Measurements from ENCODE around the gene LMCD1. TPM values are rescaled to one million over a fixed set of nuclear protein-coding genes. Genes with fewer than 3 reads are reported as not detected.
A peak's percentile ranks its signal among the peaks of the same experiment; 100 is the strongest.

Gene LMCD1, protein sequence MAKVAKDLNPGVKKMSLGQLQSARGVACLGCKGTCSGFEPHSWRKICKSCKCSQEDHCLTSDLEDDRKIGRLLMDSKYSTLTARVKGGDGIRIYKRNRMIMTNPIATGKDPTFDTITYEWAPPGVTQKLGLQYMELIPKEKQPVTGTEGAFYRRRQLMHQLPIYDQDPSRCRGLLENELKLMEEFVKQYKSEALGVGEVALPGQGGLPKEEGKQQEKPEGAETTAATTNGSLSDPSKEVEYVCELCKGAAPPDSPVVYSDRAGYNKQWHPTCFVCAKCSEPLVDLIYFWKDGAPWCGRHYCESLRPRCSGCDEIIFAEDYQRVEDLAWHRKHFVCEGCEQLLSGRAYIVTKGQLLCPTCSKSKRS
- 1 to 10 TPM; 3.1 to 4.9 TPM for total RNA-seq

DNA sequence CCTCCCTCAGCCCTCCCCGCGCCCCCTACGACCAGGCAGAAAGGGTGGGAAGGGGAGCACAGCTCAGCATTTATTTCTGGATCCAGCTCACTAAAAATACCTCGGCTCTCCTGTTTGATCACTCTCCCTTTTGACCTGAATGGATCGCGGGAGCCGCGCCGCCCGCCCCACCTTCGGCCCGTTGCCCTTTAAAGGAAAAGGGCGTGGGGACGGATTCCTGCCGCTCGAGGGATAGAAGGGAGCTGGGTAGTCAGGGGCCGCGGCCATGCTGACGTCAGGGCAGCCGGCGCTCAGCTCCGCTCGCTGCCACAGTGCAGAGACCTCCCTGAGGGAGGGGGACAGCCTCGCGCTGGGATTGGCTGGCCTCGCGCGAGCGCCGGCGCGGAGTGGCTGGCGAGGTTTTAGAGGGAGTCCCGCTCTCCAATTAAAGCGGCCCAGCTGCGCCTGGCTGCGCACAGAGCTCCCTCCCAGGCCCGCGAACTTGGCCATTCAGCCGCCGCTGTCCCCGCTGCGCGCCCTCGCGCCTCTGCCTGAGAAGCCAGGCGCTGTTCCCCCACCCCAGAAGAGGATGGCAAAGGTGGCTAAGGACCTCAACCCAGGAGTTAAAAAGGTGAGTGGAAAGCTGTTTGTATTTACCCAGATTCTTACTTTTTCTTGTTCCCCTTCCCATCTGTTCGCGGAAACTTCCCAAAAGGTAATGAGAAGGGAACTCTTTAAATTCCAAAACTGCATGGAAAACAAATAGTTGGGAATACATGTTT is at the start of gene LMCD1:
LMCD1 (plus strand) TSS at position 453 of the 761 bp plus-strand sequence; CDS start at position 569, 116 bp downstream.
- intact Hi-C loops (cut with DNase I, micrococcal nuclease) = no loop called here
- H3K4me3 Mint-ChIP-seq = peak within 1 kb of the TSS; percentile 69
- no peaks in the 10 kb centered on the region for H3K9me3 Mint-ChIP-seq (ENCODE audit: low read depth)
- H3K4me1 Mint-ChIP-seq = peaks cover 27% of the 10 kb centered on the region
- H3K27ac Mint-ChIP-seq = peak within 1 kb of the TSS; percentile 70
- ATAC-seq (peak; percentile 99), DNase-seq (peak; percentile 90)
- ChIA-PET POLR2A (no interaction called here), CTCF (interaction anchor here (0.6 kb wide), 2 partner anchors 265 to 354 kb away, joined by 3 read pairs; no protein-coding TSS in a partner anchor)
- peaks cover 10% of the 10 kb centered on the region for H3K27me3 Mint-ChIP-seq
- H3K36me3 Mint-ChIP-seq (ENCODE audit: low read depth) = no peaks in the 10 kb centered on the region

- intact Hi-C loops (cut with DNase I, micrococcal nuclease) = no loop called here
- peaks cover 2% of the 10 kb centered on the region for H3K9me3 Mint-ChIP-seq (ENCODE audit: low read depth)
- peaks cover 11% of the 10 kb centered on the region for H3K27me3 Mint-ChIP-seq
- CTCF ChIA-PET = interaction anchor here (0.6 kb wide), 1 partner anchor 18 kb away, joined by 3 read pairs; no protein-coding TSS in a partner anchor
- no peak for DNase-seq
- no peak for ATAC-seq
- no peaks in the 10 kb centered on the region for H3K36me3 Mint-ChIP-seq (ENCODE audit: low read depth)
- POLR2A ChIA-PET = no interaction called here
- no peak overlapping the region for H3K4me3 Mint-ChIP-seq
- no peak overlapping the region for H3K27ac Mint-ChIP-seq
- no peaks in the 10 kb centered on the region for H3K4me1 Mint-ChIP-seq
Observed at GRCh38 chr3:8452112-8452511, 49.5 kb upstream of the LMCD1 start.

DNA sequence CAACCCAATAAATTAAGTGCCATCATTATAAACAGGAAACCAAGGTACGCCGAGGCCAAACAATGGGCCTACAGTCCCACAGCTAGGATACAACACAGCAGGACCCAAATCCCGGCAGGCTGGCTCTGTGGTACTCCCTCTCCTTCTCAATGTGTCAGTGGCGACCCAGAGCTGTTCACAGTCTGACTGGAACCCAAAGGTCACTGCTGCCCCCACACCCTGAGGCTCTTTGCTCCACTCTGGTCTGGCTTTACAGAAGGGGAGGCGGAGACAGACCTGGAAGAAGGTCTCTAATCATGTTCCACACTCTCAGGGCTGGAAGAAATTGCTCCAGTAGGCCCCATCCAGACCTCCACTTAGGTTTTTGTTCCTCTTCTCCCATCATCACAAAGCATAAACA is 48.5 kb upstream of the LMCD1 start:
- no peaks in the 10 kb centered on the region for H3K36me3 Mint-ChIP-seq (ENCODE audit: low read depth)
- H3K4me1 Mint-ChIP-seq = no peaks in the 10 kb centered on the region
- ATAC-seq (no peak), DNase-seq (no peak)
- no peak overlapping the region for H3K4me3 Mint-ChIP-seq
- peaks cover 2% of the 10 kb centered on the region for H3K9me3 Mint-ChIP-seq (ENCODE audit: low read depth)
- ChIA-PET CTCF (no interaction called here), POLR2A (no interaction called here)
- H3K27ac Mint-ChIP-seq = no peak overlapping the region
- H3K27me3 Mint-ChIP-seq = peaks cover 5% of the 10 kb centered on the region
- intact Hi-C loops (cut with DNase I, micrococcal nuclease) = no loop called here

- Mint-ChIP-seq H3K27me3 (peaks cover 4% of the 10 kb centered on the region), H3K4me3 (no peak overlapping the region), H3K36me3 (ENCODE audit: low read depth) (no peaks in the 10 kb centered on the region), H3K27ac (no peak overlapping the region), H3K9me3 (ENCODE audit: low read depth) (no peaks in the 10 kb centered on the region), H3K4me1 (no peaks in the 10 kb centered on the region)
- intact Hi-C loops (cut with DNase I, micrococcal nuclease) = no loop called here
- POLR2A ChIA-PET = interaction anchor here (0.6 kb wide), 1 partner anchor 1226 kb away, joined by 4 read pairs; no protein-coding TSS in a partner anchor
- CTCF ChIA-PET = no interaction called here
- DNase-seq = no peak
- no peak for ATAC-seq
Observed at GRCh38 chr3:8455526-8456411, 45.9 kb upstream of the LMCD1 start.

GRCh38 chr3:8456412-8456811 is 45.2 kb upstream of the LMCD1 start:
- Mint-ChIP-seq H3K4me3 (no peak overlapping the region), H3K36me3 (ENCODE audit: low read depth) (no peaks in the 10 kb centered on the region), H3K27ac (no peak overlapping the region), H3K9me3 (ENCODE audit: low read depth) (no peaks in the 10 kb centered on the region), H3K27me3 (peaks cover 6% of the 10 kb centered on the region), H3K4me1 (no peaks in the 10 kb centered on the region)
- DNase-seq = no peak
- CTCF ChIA-PET = no interaction called here
- POLR2A ChIA-PET = interaction anchor here (0.6 kb wide), 1 partner anchor 1227 kb away, joined by 4 read pairs; no protein-coding TSS in a partner anchor
- ATAC-seq = no peak
- intact Hi-C loops (cut with DNase I, micrococcal nuclease) = no loop called here

DNA sequence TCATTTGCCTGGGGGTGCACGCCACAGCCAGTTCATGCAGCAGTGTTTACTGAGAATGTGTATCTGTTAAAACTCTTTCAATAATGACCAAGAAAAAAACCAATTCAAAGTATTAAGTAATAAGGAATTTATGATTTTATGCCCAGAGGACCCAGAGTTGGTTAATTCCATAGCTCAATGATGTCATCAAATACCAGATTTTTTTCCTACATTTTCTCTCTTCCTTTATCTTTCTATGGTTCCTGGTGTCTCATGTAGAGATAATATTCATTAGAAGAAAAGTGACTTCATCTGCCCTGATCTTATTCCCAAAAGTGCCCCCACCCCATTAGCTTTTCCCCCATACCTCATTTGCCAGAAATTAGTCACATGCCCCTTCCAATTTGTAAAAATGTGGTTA is 44.6 kb upstream of the LMCD1 start:
- Mint-ChIP-seq H3K9me3 (ENCODE audit: low read depth) (no peaks in the 10 kb centered on the region), H3K36me3 (ENCODE audit: low read depth) (no peaks in the 10 kb centered on the region), H3K4me1 (no peaks in the 10 kb centered on the region), H3K27ac (no peak overlapping the region), H3K4me3 (no peak overlapping the region), H3K27me3 (peaks cover 6% of the 10 kb centered on the region)
- no peak for DNase-seq
- POLR2A ChIA-PET = no interaction called here
- ATAC-seq = no peak
- intact Hi-C loops (cut with DNase I, micrococcal nuclease) = no loop called here
- CTCF ChIA-PET = interaction anchor here (1.2 kb wide), 1 partner anchor 27 kb away, joined by 3 read pairs; no protein-coding TSS in a partner anchor

DNA sequence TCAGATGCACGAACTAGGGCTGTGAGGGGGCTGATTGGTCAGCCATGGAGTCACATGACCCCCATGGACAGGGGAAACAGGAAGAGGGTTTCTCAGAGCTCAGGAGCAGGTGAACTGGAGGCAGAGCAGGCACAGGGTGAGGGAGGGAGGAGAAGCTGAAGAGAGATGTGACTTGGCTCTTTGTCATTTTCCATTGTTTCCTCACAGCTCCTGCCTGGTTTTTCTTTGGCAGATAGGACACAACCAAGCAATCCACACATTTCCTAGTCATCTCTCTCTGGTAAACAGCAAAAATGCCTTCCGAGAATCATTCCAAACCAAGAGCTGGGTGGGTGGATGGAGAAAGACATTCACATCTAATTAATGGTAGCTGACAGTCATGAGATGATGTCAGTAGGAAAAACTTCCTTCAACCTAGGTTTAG is 43.4 kb upstream of the LMCD1 start:
- Mint-ChIP-seq H3K4me1 (no peaks in the 10 kb centered on the region), H3K4me3 (no peak overlapping the region), H3K36me3 (ENCODE audit: low read depth) (no peaks in the 10 kb centered on the region), H3K27ac (no peak overlapping the region), H3K27me3 (peaks cover 9% of the 10 kb centered on the region), H3K9me3 (ENCODE audit: low read depth) (peaks cover 2% of the 10 kb centered on the region)
- CTCF ChIA-PET = no interaction called here
- no peak for DNase-seq
- POLR2A ChIA-PET = no interaction called here
- intact Hi-C loops (cut with DNase I, micrococcal nuclease) = no loop called here
- no peak for ATAC-seq

DNA sequence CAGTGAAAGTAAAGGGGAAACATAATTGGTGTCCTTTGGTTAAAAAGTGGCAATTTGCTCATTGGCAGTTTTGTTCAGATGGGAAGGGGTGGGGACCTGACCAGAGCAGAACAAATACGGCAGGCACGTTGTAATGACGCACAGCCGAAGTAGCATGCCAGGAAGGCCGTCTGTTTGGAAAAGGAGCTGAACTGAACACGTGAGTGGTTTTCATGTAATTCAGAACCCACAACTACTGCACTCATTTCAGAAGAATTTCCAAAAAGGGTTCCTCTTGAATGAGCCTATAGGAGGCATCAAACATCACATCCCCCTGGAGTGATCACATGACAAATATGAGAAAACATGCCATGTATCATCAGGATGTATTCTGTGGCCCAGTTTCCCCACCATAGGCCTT is 42.9 kb upstream of the LMCD1 start:
- CTCF ChIA-PET = no interaction called here
- no peak for ATAC-seq
- H3K27me3 Mint-ChIP-seq = peaks cover 10% of the 10 kb centered on the region
- H3K27ac Mint-ChIP-seq = no peak overlapping the region
- intact Hi-C loops (cut with DNase I, micrococcal nuclease) = no loop called here
- no peak for DNase-seq
- H3K36me3 Mint-ChIP-seq (ENCODE audit: low read depth) = no peaks in the 10 kb centered on the region
- POLR2A ChIA-PET = no interaction called here
- no peak overlapping the region for H3K4me3 Mint-ChIP-seq
- peaks cover 2% of the 10 kb centered on the region for H3K9me3 Mint-ChIP-seq (ENCODE audit: low read depth)
- no peaks in the 10 kb centered on the region for H3K4me1 Mint-ChIP-seq

DNA sequence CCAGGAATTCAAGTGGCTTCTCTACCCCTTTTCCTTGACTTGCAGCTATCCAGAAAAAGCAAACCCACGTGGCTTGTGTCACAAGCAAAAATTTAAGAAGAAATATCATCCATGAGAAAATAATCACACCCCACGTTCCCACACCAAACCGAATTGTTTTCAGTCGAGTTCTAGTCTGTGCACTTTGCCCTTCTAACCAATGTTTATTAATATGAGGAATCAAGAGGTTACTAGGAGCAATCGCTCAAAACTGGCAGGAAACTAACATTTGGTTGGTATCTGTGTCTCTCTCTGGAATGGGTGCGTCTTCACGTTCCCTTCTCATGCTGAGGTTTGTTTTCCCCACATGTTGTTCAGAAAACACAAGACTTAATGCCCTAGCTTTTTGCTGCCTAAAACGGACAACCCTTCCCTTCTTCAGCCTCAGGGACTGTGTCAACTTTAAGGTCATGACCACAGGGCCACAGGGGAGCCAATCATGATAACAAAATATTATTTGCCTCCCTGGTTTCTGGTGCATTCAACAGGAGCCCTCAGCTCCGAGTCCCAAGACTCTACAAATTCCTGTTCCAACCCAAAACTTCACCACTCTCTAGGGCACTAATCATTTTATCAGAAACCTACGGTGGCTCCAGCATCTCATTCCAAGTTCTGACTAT is 41.4 kb upstream of the LMCD1 start:
- H3K36me3 Mint-ChIP-seq (ENCODE audit: low read depth) = no peaks in the 10 kb centered on the region
- H3K27ac Mint-ChIP-seq = no peak overlapping the region
- CTCF ChIA-PET = no interaction called here
- ATAC-seq (no peak), DNase-seq (no peak)
- peaks cover 9% of the 10 kb centered on the region for H3K27me3 Mint-ChIP-seq
- H3K4me1 Mint-ChIP-seq = no peaks in the 10 kb centered on the region
- H3K4me3 Mint-ChIP-seq = no peak overlapping the region
- POLR2A ChIA-PET = no interaction called here
- intact Hi-C loops (cut with DNase I, micrococcal nuclease) = no loop called here
- H3K9me3 Mint-ChIP-seq (ENCODE audit: low read depth) = peaks cover 2% of the 10 kb centered on the region

DNA sequence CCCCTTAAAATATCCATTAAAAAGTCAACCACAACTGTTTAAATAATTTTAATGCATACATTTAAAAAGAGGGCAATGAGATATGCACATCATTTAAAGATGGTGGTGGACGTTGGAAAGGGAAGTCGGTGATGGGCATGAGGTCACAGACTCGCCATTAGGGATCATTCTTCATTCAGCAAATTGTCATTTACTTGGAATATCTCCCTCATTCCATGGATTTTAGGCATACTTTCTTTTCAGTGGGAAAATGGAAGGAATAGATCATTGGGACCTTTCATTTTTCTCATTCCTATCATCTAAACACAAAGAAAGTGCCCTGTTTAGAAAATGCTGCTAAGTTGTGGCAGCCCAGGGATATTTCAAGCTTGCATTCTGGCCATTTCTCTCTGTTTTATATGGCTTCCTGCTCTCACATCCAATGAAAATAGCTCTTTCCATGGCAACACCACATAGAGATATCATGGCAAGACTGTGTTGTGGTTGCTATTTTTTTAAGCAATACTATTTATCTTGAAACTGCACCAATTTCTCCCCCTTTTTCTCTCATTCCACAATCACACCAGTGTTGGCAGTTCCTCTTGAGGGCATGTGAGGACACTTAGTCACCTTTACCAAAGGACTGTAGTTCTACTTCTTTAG is 40.7 kb upstream of the LMCD1 start:
- H3K36me3 Mint-ChIP-seq (ENCODE audit: low read depth) = no peaks in the 10 kb centered on the region
- no peak overlapping the region for H3K27ac Mint-ChIP-seq
- peaks cover 2% of the 10 kb centered on the region for H3K9me3 Mint-ChIP-seq (ENCODE audit: low read depth)
- intact Hi-C loops (cut with DNase I, micrococcal nuclease) = no loop called here
- POLR2A ChIA-PET = no interaction called here
- no peak for ATAC-seq
- H3K4me3 Mint-ChIP-seq = no peak overlapping the region
- peaks cover 9% of the 10 kb centered on the region for H3K27me3 Mint-ChIP-seq
- CTCF ChIA-PET = no interaction called here
- DNase-seq = no peak
- H3K4me1 Mint-ChIP-seq = no peaks in the 10 kb centered on the region

DNA sequence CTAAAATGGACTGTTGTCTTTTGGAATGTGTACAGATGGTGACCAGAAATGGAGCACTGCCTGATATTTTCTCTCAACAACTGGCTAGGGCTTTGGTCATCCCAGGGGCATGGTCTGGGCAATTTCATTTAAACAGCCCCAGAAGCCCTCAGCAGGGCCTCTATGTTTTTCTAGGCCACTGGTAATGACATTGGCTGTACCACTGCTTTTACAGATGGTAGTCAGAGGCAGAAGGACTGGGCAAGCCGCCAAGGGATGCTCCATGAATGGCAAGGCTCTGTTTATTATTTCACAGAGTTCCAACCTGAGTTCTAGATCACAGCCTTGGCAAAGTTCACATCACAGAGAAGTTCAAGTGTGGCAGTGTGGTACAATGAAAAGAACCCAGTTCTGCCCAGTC is 37.0 kb upstream of the LMCD1 start:
- Mint-ChIP-seq H3K4me3 (no peak overlapping the region), H3K27ac (no peak overlapping the region)
- ATAC-seq = no peak

More for the DNA sequence above, 37.0 kb upstream of the LMCD1 start:
- no peak for DNase-seq
- no peaks in the 10 kb centered on the region for H3K4me1 Mint-ChIP-seq
- ChIA-PET CTCF (no interaction called here), POLR2A (no interaction called here)
- intact Hi-C loops (cut with DNase I, micrococcal nuclease) = no loop called here
- H3K36me3 Mint-ChIP-seq (ENCODE audit: low read depth) = no peaks in the 10 kb centered on the region
- H3K9me3 Mint-ChIP-seq (ENCODE audit: low read depth) = peaks cover 2% of the 10 kb centered on the region
- H3K27me3 Mint-ChIP-seq = peaks cover 14% of the 10 kb centered on the region
